Putamen (tissue), 1 donor: ENCODE data around the gene SYP.

Experiments used
- DNase-seq: peaks from one replicate; pipeline ENCODE4 v3.0.0-alpha.2; 2016; ENCODE audit warnings: low spot score

SYP gene

GRCh38 chrX:49220100-49220499 lies 20.1 kb upstream of the SYP start:
- DNase-seq, result no peak

- DNase-seq, result no peak
These were observed 15.1 kb upstream of the SYP start for GRCh38 chrX:49214996-49215526.

- no peak for DNase-seq
These were observed 14.4 kb upstream of the SYP start for GRCh38 chrX:49214416-49214815.

GRCh38 chrX:49212861-49213260 lies 12.9 kb upstream of the SYP start:
- no peak for DNase-seq

- DNase-seq, result no peak
These were observed 12.2 kb upstream of the SYP start for GRCh38 chrX:49212209-49212608.

- DNase-seq, result no peak
These were observed 11.1 kb upstream of the SYP start for GRCh38 chrX:49211074-49211473.

- DNase-seq, result no peak
These were observed 10.4 kb upstream of the SYP start for GRCh38 chrX:49210406-49210805.

- DNase-seq, result peak; percentile 72
These were observed 9.7 kb upstream of the SYP start for GRCh38 chrX:49209434-49210251.

- DNase-seq, result no peak
These were observed 8.4 kb upstream of the SYP start for GRCh38 chrX:49208399-49208798.

- DNase-seq, result no peak
These were observed 6.5 kb upstream of the SYP start for GRCh38 chrX:49206543-49206942.

- no peak for DNase-seq
These were observed 5.5 kb upstream of the SYP start for GRCh38 chrX:49205443-49205842.

- DNase-seq, result no peak
These were observed 4.7 kb upstream of the SYP start for GRCh38 chrX:49204709-49205108.

GRCh38 chrX:49204017-49204416 lies 4.0 kb upstream of the SYP start:
- DNase-seq, result no peak

GRCh38 chrX:49203536-49203935 lies 3.5 kb upstream of the SYP start:
- peak; percentile 39 for DNase-seq

- DNase-seq, result no peak
These were observed 2.0 kb upstream of the SYP start for GRCh38 chrX:49202022-49202421.

GRCh38 chrX:49199315-49199595 lies 738 bp downstream of the SYP start:
- no peak for DNase-seq

GRCh38 chrX:49198540-49199314 lies 1.3 kb downstream of the SYP start:
- DNase-seq, result no peak

- DNase-seq, result no peak
These were observed 2.4 kb downstream of the SYP start for GRCh38 chrX:49197543-49198087.

GRCh38 chrX:49193542-49193964 lies 6.4 kb downstream of the SYP start:
- peak; percentile 45 for DNase-seq

GRCh38 chrX:49192722-49193328 lies 7.2 kb downstream of the SYP start:
- DNase-seq, result no peak

- DNase-seq, result no peak
These were observed 8.4 kb downstream of the SYP start for GRCh38 chrX:49191574-49192011.

GRCh38 chrX:49190821-49191573 lies 9.0 kb downstream of the SYP start:
- peak; percentile 98 for DNase-seq
